Measurements from ENCODE around the gene ETNPPL. TPM values are rescaled to one million over a fixed set of nuclear protein-coding genes. Genes with fewer than 3 reads are reported as not detected.

Gene ETNPPL
- total RNA-seq (2014; rRNA removed; shearing (Covaris generic)) = 0.11 TPM in 1 of 2 replicates, not detected in the other

- DNase-seq (ENCODE audit: low read depth) = peak; percentile 33
These were observed at the start of gene ETNPPL for GRCh38 chr4:108762559-108763225. ETNPPL (minus strand) TSS chr4:108763053; CDS start chr4:108762898, 155 bp downstream.

- no peak for DNase-seq (ENCODE audit: low read depth)
These were observed 48.6 kb upstream of the ETNPPL start for GRCh38 chr4:108811486-108811885.

GRCh38 chr4:108810087-108810486 is 47.2 kb upstream of the ETNPPL start:
- DNase-seq (ENCODE audit: low read depth) = no peak

GRCh38 chr4:108804648-108805273 is 41.9 kb upstream of the ETNPPL start:
- DNase-seq (ENCODE audit: low read depth) = no peak

- DNase-seq (ENCODE audit: low read depth) = no peak
These were observed 36.5 kb upstream of the ETNPPL start for GRCh38 chr4:108799306-108799705.

GRCh38 chr4:108796173-108796572 is 33.3 kb upstream of the ETNPPL start:
- no peak for DNase-seq (ENCODE audit: low read depth)

GRCh38 chr4:108795733-108796132 is 32.9 kb upstream of the ETNPPL start:
- no peak for DNase-seq (ENCODE audit: low read depth)

- no peak for DNase-seq (ENCODE audit: low read depth)
These were observed 31.3 kb upstream of the ETNPPL start for GRCh38 chr4:108794136-108794535.

GRCh38 chr4:108793415-108793814 is 30.6 kb upstream of the ETNPPL start:
- no peak for DNase-seq (ENCODE audit: low read depth)

DNA sequence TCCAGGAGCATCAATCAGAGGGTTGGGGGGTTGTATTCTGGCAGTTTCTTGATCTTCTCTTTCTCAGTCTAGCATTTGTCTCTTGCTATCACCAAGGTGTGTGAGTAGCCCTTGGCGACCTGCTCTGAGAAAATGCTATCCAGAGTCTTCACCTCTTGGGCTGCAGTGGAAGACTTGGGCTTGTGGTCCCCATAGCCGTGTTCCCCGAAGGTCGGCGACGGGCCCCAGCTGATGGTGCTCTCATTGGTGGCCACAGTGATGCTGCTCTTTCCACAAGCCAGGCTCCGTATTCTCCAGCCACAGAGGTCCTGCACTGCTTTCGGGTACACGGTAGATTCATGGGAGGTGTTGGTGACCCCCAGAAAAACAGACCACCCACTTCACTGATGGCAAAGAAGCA is 25.9 kb upstream of the ETNPPL start:
- DNase-seq (ENCODE audit: low read depth) = no peak

GRCh38 chr4:108787724-108788123 is 24.9 kb upstream of the ETNPPL start:
- DNase-seq (ENCODE audit: low read depth) = no peak

DNA sequence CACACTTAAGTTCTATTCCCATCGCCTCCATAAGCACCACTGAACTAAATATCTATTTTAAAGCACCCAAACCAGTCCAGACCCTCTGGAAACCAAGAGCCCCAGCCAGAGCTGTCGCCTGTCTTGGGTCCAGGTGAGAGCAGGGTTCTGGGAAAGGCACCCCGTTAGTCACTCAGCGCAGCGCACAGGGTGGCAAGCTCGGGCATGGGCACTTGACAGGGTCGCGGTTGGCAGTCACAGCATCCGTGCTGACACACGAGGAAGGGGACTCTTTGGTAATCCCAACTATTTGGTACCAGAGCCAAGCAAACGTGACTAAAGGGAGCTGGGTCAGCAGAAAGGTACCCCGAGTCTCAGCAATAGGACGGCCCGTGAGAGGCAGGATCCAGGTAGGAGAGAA is 24.3 kb upstream of the ETNPPL start:
- no peak for DNase-seq (ENCODE audit: low read depth)

- DNase-seq (ENCODE audit: low read depth) = no peak
These were observed 23.5 kb upstream of the ETNPPL start for GRCh38 chr4:108786351-108786750.

GRCh38 chr4:108783665-108784463 is 21.0 kb upstream of the ETNPPL start:
- peak; percentile 2 for DNase-seq (ENCODE audit: low read depth)

DNA sequence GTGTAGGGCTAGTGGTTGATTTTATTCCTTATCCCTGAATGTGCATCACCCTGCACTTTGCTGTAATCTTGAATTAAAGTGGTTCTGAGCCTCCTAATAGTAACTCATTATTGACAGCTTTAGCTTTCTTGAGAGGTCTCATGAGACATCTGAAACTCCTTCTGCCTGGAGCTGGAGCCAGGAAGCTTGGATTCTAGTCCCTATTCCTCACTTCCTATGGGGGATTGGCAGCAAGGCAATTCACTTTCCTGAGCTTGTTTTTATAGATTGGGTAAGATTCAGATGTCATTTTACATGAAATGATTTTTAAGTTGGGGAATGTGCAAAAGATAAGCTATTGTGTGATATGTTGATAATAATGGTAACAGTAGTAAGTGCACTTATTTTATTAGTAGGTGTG is 17.1 kb upstream of the ETNPPL start:
- DNase-seq (ENCODE audit: low read depth) = no peak

DNA sequence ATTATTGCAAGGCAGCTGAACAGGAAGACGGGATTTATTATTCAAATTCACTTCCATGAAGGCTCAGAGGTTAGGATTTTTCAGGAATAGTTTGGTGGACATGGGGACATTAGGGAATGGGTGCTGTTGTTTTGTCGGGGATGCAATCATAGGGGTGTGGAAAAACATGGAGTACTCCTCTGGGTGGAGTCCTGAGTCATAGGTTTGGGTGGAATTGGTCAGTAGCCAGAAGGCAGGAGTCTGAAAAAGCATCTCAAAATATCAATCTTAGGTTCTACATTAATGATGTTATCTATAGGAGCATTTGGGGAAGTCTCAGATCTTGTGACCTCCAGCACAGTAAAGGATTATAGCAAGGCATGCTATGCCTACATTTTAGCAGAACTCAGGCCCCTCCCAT is 14.5 kb upstream of the ETNPPL start:
- DNase-seq (ENCODE audit: low read depth) = peak; percentile 3

GRCh38 chr4:108775921-108776320 is 13.1 kb upstream of the ETNPPL start:
- no peak for DNase-seq (ENCODE audit: low read depth)

DNA sequence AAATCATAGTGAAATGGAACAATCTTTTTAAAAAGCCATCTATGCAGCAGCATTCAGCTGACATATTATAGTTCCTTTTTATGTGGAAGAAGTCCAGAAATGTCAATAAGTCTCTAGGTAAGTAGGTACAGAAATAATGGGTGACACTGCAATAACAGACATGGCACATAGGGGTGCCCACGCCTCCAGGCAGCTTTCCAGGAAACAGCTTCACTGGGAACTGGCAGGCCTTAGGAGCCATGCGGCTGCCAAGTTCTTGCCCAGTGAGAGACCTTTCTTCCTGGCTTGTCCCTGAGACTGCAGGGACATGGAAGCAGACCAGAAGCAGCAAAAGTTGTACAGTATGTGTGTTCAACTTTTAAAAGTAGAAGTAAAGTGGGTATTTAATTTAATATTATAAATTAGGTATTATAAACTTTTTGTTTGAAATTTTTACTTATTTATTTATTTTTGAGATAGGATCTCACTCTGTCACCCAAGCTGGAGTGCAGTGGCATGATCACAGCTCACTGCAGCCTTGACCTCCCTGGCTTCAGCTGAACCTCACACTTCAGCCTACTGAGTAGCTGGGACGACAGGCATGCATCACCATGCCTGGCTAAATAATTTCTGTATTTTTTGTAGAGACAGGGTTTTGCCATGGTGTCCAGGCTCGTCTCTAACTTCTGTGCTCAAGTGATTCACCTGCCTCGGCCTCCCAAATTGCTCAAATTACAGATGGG is 12.1 kb upstream of the ETNPPL start:
- DNase-seq (ENCODE audit: low read depth) = peak; percentile 7

GRCh38 chr4:108772402-108772801 is 9.5 kb upstream of the ETNPPL start:
- DNase-seq (ENCODE audit: low read depth) = no peak

DNA sequence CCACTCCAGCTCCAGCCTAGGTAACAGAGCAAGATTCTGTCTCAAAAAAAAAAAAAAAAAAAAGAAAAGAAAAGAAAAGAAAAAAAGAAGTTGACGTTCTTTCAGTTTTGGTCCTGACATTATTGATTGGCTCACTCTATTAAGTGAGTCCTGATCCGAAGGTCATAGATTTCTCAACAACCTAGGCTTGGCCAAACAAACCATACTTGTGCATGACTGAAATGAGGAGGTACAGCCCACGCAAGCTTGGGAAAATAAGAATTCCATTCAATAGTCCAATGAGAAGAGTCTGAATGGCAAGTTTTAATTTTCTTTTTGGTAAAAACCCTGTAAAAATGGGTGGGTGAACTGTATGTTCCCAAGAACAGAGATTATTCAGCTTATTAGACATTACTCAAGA is 3.2 kb upstream of the ETNPPL start:
- DNase-seq (ENCODE audit: low read depth) = no peak

DNA sequence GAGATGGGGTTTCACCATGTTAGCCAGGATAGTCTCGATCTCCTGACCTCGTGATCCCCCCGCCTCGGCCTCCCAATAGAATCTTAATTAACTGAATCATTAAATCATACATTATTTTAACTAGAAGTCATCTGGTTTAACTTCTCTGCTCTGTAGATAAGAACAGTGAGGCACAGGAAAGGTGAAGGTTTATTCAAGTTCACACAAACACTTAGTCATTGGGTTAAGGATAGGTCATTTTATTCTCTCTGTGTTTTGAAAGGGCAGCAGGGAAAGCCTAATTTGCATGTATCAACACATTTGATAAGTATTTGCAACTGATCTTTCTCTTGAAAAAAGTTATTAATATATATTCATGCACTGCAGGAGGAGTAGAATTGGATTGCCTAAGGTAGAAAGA is 1.1 kb upstream of the ETNPPL start:
- DNase-seq (ENCODE audit: low read depth) = no peak

DNA sequence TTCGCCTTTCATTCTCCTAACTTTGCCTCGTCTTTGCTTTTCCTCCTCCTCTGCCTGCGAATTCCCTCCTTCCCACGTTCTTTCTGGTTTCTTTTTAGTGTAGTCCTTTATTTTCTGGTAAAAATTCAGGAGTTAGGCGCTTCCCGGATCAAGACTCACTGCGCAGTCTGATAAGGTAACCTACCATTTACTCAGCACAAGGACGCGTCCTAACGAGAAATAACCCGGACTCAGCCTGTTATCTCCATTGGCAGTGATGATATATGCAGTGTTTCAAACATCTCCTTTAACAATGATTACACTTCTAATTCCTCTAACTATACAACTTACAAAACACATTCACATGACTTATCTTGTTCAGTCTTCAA is 357 bp upstream of the ETNPPL start:
- DNase-seq (ENCODE audit: low read depth) = no peak
